ENCODE data around the gene HAL.

Gene HAL, protein sequence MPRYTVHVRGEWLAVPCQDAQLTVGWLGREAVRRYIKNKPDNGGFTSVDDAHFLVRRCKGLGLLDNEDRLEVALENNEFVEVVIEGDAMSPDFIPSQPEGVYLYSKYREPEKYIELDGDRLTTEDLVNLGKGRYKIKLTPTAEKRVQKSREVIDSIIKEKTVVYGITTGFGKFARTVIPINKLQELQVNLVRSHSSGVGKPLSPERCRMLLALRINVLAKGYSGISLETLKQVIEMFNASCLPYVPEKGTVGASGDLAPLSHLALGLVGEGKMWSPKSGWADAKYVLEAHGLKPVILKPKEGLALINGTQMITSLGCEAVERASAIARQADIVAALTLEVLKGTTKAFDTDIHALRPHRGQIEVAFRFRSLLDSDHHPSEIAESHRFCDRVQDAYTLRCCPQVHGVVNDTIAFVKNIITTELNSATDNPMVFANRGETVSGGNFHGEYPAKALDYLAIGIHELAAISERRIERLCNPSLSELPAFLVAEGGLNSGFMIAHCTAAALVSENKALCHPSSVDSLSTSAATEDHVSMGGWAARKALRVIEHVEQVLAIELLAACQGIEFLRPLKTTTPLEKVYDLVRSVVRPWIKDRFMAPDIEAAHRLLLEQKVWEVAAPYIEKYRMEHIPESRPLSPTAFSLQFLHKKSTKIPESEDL

GRCh38 chr12:95996034-95996658 lies at the start of gene HAL:
Gene HAL (minus strand): TSS chr12:95996344. CDS start chr12:95995910, 434 bp downstream.
- CTCF ChIA-PET, result interaction anchor here (0.6 to 5.6 kb wide), 3 partner anchors 14 to 78 kb away, joined by 3 to 58 read pairs (median 5); no protein-coding TSS in a partner anchor
- TF ChIP-seq ZNF132 (tag by site-specific recombination; IDR thresholded peaks at IDR 0.05; ENCODE audit: borderline replicate concordance) (no peak), ZNF311 (tag by site-specific recombination; IDR thresholded peaks at IDR 0.05; ENCODE audit: borderline replicate concordance) (no peak)
- Histone ChIP-seq H3K27ac (ENCODE audit: extremely low read depth, low read depth, low read length) (no peak within 1 kb of the TSS), H3K9me3 (ENCODE audit: control insufficient read depth, insufficient read depth, low read depth, low read length) (no peaks in the 10 kb centered on the region), H3K4me3 (ENCODE audit: low read depth, low read length) (no peak within 1 kb of the TSS), H3K4me1 (ENCODE audit: control insufficient read depth, insufficient read depth, low read length) (no peaks in the 10 kb centered on the region), H3K36me3 (ENCODE audit: control insufficient read depth in 2 of 2, insufficient read depth in 1 of 2, low read length in 2 of 2) (peaks cover 3 to 16% of the 10 kb centered on the region in 2 experiments; a peak in 2 of 3 replicates)
- POLR2A ChIA-PET, result no interaction called here

- H3K36me3 ChIP-seq (ENCODE audit: control insufficient read depth in 2 of 2, insufficient read depth in 1 of 2, low read length in 2 of 2), result no peaks in the 10 kb centered on the region
- CTCF ChIA-PET, result no interaction called here
- H3K27ac ChIP-seq (ENCODE audit: extremely low read depth, low read depth, low read length), result no peak overlapping the region
- H3K4me3 ChIP-seq (ENCODE audit: low read depth, low read length), result no peak overlapping the region
- H3K4me1 ChIP-seq (ENCODE audit: control insufficient read depth, insufficient read depth, low read length), result peaks cover 11% of the 10 kb centered on the region
- TF ChIP-seq, protein P1, sequence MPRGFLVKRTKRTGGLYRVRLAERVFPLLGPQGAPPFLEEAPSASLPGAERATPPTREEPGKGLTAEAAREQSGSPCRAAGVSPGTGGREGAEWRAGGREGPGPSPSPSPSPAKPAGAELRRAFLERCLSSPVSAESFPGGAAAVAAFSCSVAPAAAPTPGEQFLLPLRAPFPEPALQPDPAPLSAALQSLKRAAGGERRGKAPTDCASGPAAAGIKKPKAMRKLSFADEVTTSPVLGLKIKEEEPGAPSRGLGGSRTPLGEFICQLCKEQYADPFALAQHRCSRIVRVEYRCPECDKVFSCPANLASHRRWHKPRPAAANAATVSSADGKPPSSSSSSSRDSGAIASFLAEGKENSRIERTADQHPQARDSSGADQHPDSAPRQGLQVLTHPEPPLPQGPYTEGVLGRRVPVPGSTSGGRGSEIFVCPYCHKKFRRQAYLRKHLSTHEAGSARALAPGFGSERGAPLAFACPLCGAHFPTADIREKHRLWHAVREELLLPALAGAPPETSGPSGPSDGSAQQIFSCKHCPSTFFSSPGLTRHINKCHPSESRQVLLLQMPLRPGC (tag by site-specific recombination; IDR thresholded peaks at IDR 0.05), result no peak
- TF ChIP-seq ZNF843 (tag by site-specific recombination; IDR thresholded peaks at IDR 0.05) (no peak), ZNF23 (tag by site-specific recombination; IDR thresholded peaks at IDR 0.05; ENCODE audit: borderline replicate concordance) (no peak), KLF7 (tag by site-specific recombination; IDR thresholded peaks at IDR 0.05; ENCODE audit: borderline replicate concordance) (no peak), ZFP41 (tag by site-specific recombination; IDR thresholded peaks at IDR 0.05; ENCODE audit: borderline replicate concordance) (no peak), PRDM6 (tag by site-specific recombination; IDR thresholded peaks at IDR 0.05) (no peak), TRIM28 (IDR thresholded peaks at IDR 0.05; ENCODE audit: borderline replicate concordance, low read length) (no peak), ZSCAN5A (tag by site-specific recombination; IDR thresholded peaks at IDR 0.05) (no peak), ZSCAN23 (tag by site-specific recombination; IDR thresholded peaks at IDR 0.05) (no peak), HOXA7 (CRISPR knock-in tag; IDR thresholded peaks at IDR 0.05; ENCODE audit: borderline replicate concordance) (no peak)
- POLR2A ChIA-PET, result no interaction called here
- H3K9me3 ChIP-seq (ENCODE audit: control insufficient read depth, insufficient read depth, low read depth, low read length), result no peaks in the 10 kb centered on the region
These were observed 49.4 kb upstream of the HAL start for GRCh38 chr12:96045566-96045965.

DNA sequence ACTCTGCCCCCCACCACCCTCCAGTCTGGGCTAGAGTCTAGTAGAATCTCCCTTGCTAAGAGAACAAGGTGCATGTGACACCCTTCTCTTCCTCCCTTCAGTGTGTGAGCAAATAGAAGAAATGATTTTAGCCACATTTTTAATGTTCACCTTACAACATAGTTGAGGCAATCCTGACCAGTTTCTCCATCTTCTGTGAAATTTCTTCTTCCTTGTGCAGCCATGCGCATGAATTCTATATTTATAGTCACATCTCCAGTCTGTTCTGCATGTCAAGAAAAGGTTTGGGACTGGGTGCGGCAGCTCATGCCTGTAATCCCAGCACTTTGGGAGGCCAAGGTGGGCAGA lies 48.8 kb upstream of the HAL start:
- H3K4me1 ChIP-seq (ENCODE audit: control insufficient read depth, insufficient read depth, low read length), result peaks cover 11% of the 10 kb centered on the region
- no peak overlapping the region for H3K27ac ChIP-seq (ENCODE audit: extremely low read depth, low read depth, low read length)
- no peaks in the 10 kb centered on the region for H3K9me3 ChIP-seq (ENCODE audit: control insufficient read depth, insufficient read depth, low read depth, low read length)
- TF ChIP-seq ZNF394 (tag by site-specific recombination; IDR thresholded peaks at IDR 0.05; ENCODE audit: borderline replicate concordance), result no peak
- no peak for TF ChIP-seq KLF9 (tag by site-specific recombination; IDR thresholded peaks at IDR 0.05; ENCODE audit: low read depth)
- no peak for TF ChIP-seq ZFP69B (tag by site-specific recombination; IDR thresholded peaks at IDR 0.05)
- TF ChIP-seq SETDB1 (IDR thresholded peaks at IDR 0.05; ENCODE audit: insufficient read length, low read length), result no peak
- no peak for TF ChIP-seq KLF7 (tag by site-specific recombination; IDR thresholded peaks at IDR 0.05; ENCODE audit: borderline replicate concordance)
- no peak overlapping the region for H3K4me3 ChIP-seq (ENCODE audit: low read depth, low read length)
- ChIA-PET CTCF (no interaction called here), POLR2A (no interaction called here)
- H3K36me3 ChIP-seq (ENCODE audit: control insufficient read depth in 2 of 2, insufficient read depth in 1 of 2, low read length in 2 of 2), result no peaks in the 10 kb centered on the region
